Transverse colon (tissue), 4 donors: ENCODE data around the gene DENND1C. TPM values are rescaled to one million over a fixed set of nuclear protein-coding genes. Genes with fewer than 3 reads are reported as not detected.

Source experiments
- DNase-seq: peaks from one replicate; pipeline ENCODE4 v3.0.0-alpha.2; 2019
- H3K27ac ChIP-seq, 4 donors: fragments of 200-600 bp; sonication (generic); 2 replicates each; pipeline ENCODE4 v1.5.1; 2016 to 2018; ENCODE audit warnings: inconsistent platforms in 4 of 4
- H3K27me3 ChIP-seq: fragments of 200-600 bp; sonication (generic); 2 replicates; pipeline ENCODE4 v1.5.1; 2017; ENCODE audit warnings: inconsistent platforms
- H3K36me3 ChIP-seq, 4 donors: fragments of 200-600 bp; sonication (generic); 2 replicates each; pipeline ENCODE4 v1.5.1; 2017 to 2019; ENCODE audit warnings: inconsistent platforms in 4 of 4
- H3K4me1 ChIP-seq, 4 donors: fragments of 200-600 bp; sonication (generic); 2 replicates each; pipeline ENCODE4 v1.5.1; 2017 to 2020; ENCODE audit warnings: inconsistent platforms in 4 of 4
- H3K4me3 ChIP-seq, 4 donors: fragments of 200-600 bp; sonication (generic); 1 replicate in 1 of 4; 2 replicates in 3 of 4; pipeline versions ENCODE4 v1.5.1 to v1.6.1; 2017 to 2019; ENCODE audit warnings: inconsistent platforms in 4 of 4
- H3K9me3 ChIP-seq, 2 donors: fragments of 200-600 bp; sonication (generic); 2 replicates each; pipeline ENCODE4 v1.5.1; 2017 to 2019; ENCODE audit warnings: inconsistent platforms in 2 of 2
- EP300 ChIP-seq: sonication (generic); formaldehyde crosslinking; IDR thresholded peaks from one replicate; pipeline ENCODE4 v1.6.1; 2017; ENCODE audit warnings: antibody characterized with exemption, low read depth
- POLR2A ChIP-seq: fragments of 450-650 bp; IDR thresholded peaks from one replicate; pipeline ENCODE4 v1.6.1; 2016; ENCODE audit warnings: antibody characterized with exemption, mild to moderate bottlenecking, moderate library complexity
- POLR2AphosphoS5 ChIP-seq, 3 donors: sonication (generic); formaldehyde crosslinking; IDR thresholded peaks; one replicate each; pipeline ENCODE4 v1.6.1; 2016; ENCODE audit warnings: antibody characterized with exemption in 3 of 3
- WGBS, 2 donors: methylation state at CpG; one replicate each; pipeline ENCODE4 v1.1.5; 2018; ENCODE audit warnings: low coverage in 1 of 2; 5-methylcytosine and 5-hydroxymethylcytosine counted together
- in situ Hi-C, 4 donors: fragments of 200-750 bp; cut with MboI; loops; one replicate each; pipeline versions ENCODE4 v1.15.0 to v1.15.1; 2017; ENCODE audit warnings: low sequenced_read_pairs in 3 of 4, low pct_ligation_motif_present in 1 of 4, low pct_unique_long_range_greater_than_20kb in 1 of 4
- intact Hi-C: fragments of 100-400 bp; cut with DNase I; formaldehyde crosslinking; loops from one replicate; pipeline ENCODE4 v1.15.1; 2023; ENCODE audit warnings: low total_unique reads
- total RNA-seq, 4 donors: library from RNA; depleted of rRNA; stranded (reverse); fragments of >200 nt; gene quantifications; one replicate each; pipeline ENCODE4 v1.1.0, GENCODE V29; 2016
- TF ChIP-seq, protein P1 (sequence below), 5 experiments: fragments of 200-600 bp in 3 of 5; fragments of 450-650 bp in 2 of 5; sonication (generic) in 3 of 5; IDR thresholded peaks; 1 replicate in 2 of 5; 2 replicates in 3 of 5; pipeline ENCODE4 v1.5.1; 2016 to 2017; ENCODE audit warnings: antibody characterized with exemption in 5 of 5, inconsistent platforms in 3 of 5, mild to moderate bottlenecking in 2 of 5, moderate library complexity in 1 of 5

Gene DENND1C
- total RNA-seq, 4 donors from 2014 or later, result 0.40 to 7.5 (median 5.0) TPM

DNA sequence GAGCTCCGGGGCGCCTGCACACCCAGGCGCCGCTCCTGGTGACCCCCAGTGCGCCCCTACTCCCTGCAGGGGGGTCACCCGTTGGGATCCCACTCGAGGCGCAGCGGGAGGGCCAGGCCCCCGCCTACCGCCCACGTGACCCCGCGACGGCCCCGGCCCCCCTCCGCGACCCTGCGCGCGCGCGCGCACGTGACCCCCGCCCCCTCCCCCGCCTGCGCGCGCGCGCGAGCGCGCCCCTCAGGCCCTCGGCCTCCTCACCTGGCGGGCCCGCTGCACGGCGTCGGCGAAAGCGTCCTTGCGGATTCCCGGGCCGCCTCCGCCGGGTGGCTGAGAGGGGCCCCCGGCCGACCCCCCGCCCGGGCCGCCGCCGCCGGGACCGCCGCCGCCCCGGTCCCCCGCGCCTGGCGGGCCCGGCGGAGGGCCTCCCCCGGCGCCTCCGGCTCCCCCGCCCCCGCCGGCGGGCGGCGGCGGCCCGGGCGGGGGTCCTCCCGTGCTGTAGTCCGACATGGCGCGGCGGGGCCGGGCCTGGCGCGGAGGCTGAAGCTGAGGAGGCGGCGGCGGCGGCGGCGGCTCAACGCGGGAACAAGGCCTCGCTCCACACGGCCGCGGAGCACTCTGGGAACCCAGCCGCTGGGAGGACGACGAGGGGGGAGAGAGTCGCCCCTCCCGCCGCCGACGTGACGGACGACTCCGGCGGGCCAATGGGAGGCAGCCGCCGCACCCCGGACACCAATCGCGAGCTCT lies 57.2 kb downstream of the DENND1C start, which contains the start of gene KHSRP:
KHSRP (minus strand) TSS at position 617 of the 744 bp plus-strand sequence; CDS start at position 507, 110 bp downstream.
- DNase-seq, result no peak
- intact Hi-C loops, result loop anchor here (10.0 kb wide), 1 partner anchor 1200 kb away; the partner anchor contains the start of genes PET100 and XAB2
- in situ Hi-C loops, result no loop called here

DNA sequence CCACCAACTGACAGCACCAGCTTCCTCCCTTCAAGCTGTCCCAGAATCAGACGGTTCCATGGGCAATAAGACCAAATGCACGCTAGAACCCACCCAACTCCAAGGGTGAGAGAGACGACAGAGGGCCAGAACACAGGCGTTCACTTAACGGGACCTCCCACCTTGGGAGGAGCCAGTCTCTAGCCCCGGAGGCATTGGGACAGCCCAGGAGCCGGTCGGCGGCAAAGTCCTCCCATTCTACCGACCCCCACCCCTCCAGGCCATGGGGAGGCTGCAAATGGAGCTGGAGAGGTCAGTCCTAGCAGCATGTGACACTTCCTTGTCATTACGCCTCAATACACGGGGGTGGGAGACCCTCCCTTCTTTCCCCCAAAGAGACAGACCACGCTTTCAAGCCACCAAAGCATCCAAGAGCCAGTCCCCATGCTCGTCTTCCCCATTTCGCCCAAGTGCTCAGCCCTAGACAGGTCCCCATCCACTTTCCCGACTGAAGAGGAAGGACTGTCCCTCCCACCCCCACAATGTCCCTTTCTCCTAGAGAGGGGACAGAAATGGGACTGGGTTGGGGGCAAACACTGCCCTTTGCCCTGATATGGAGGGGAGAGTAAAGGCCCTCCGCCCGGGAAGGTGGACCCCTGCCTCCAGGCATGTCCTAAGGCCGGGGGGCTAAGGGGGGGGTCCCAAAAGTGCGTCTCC lies 57.9 kb downstream of the DENND1C start:
- Histone ChIP-seq H3K4me3 (peak overlapping the region; percentile 73 to 95 (median 83)), H3K9me3 (no peaks in the 10 kb centered on the region), H3K4me1 (peaks cover 8 to 29% (median 20%) of the 10 kb centered on the region in 4 donors), H3K27ac (peak overlapping the region; percentile 72 to 85 (median 81)), H3K36me3 (peaks cover 0 to 16% (median 7%) of the 10 kb centered on the region in 4 donors), H3K27me3 (no peaks in the 10 kb centered on the region)
- WGBS, 2 donors, result 0 to 1% methylated on average over 6 to 16 of the region's 20 CpGs
- intact Hi-C loops, result loop anchor here (1.0 to 10.0 kb wide), 3 partner anchors 30 to 1201 kb away; partner anchors contain the start of genes GTF2F1, PET100, PSPN and XAB2
- peak; percentile 39 for DNase-seq
- TF ChIP-seq, protein P1, sequence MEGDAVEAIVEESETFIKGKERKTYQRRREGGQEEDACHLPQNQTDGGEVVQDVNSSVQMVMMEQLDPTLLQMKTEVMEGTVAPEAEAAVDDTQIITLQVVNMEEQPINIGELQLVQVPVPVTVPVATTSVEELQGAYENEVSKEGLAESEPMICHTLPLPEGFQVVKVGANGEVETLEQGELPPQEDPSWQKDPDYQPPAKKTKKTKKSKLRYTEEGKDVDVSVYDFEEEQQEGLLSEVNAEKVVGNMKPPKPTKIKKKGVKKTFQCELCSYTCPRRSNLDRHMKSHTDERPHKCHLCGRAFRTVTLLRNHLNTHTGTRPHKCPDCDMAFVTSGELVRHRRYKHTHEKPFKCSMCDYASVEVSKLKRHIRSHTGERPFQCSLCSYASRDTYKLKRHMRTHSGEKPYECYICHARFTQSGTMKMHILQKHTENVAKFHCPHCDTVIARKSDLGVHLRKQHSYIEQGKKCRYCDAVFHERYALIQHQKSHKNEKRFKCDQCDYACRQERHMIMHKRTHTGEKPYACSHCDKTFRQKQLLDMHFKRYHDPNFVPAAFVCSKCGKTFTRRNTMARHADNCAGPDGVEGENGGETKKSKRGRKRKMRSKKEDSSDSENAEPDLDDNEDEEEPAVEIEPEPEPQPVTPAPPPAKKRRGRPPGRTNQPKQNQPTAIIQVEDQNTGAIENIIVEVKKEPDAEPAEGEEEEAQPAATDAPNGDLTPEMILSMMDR (IDR thresholded peaks at IDR 0.05), result no peak
- TF ChIP-seq POLR2AphosphoS5 (IDR thresholded peaks at IDR 0.05) (no peak), EP300 (no peak), POLR2A (no peak)
- in situ Hi-C loops, result no loop called here

More for the DNA sequence above, 57.2 kb downstream of the DENND1C start, which contains the start of gene KHSRP:
- Histone ChIP-seq H3K4me1 (peaks cover 8 to 29% (median 20%) of the 10 kb centered on the region in 4 donors), H3K27me3 (no peaks in the 10 kb centered on the region), H3K9me3 (no peaks in the 10 kb centered on the region), H3K4me3 (peak within 1 kb of the TSS; percentile 73 to 95 (median 83)), H3K36me3 (peaks cover 0 to 14% (median 6%) of the 10 kb centered on the region in 4 donors), H3K27ac (peak within 1 kb of the TSS; percentile 77 to 91 (median 86))
- TF ChIP-seq, protein P1 (IDR thresholded peaks at IDR 0.05), result no peak
- TF ChIP-seq POLR2A (peak; percentile 62), POLR2AphosphoS5 (IDR thresholded peaks at IDR 0.05) (peak; percentile 87 to 93 (median 90))
- 0% methylated on average over 17 of the region's 114 CpGs; no CpG with 5 or more reads in 1 of the 2 donors for WGBS, 2 donors

DNA sequence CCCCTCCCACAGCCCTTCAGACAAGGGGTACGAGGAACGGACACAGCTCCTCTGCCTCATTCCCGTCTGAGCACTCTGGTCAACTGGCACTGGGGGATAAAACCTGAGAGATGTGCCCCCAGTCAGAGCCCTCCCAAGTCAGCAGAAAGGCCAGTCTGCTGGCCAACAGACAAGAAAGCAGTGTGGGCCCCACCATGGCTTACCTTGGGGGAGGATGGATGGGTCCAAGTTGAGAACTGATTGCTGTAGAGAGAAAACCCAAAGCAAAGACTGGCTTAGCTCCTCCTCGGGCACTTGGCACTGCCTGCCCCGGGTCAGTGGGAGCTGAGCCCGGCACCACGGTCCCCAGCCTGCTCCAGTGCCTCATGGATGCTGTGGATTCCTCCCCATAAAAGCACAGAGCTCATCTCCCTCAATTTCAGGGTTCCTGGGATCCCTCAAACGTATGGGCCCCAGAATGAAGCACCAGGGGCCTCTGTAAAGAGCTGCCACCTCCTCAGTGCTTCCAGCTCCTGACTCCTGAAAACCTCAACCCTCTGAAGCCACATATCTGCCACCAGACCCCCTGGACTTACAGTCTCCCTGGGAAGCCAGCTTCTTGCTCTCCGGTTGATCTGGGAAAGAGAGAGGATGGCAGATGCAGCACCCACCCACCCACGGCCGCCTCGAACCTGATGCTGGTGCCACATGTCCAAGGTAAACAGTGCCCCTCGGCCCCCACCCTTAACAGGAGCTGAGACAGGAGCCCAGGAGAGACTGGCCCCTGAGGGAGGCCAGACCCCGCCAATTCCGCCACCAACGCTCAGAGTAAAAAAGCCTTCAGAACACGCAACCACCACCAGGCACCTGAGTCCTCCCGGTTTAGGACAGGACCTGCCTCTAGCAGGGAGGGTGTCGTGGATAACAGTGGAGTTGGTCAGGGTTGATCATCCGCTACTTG lies 60.2 kb downstream of the DENND1C start:
- no peak for TF ChIP-seq POLR2AphosphoS5 (IDR thresholded peaks at IDR 0.05)
- TF ChIP-seq, protein P1 (IDR thresholded peaks at IDR 0.05), result no peak
- TF ChIP-seq POLR2A, result no peak
- no peak for TF ChIP-seq EP300
- H3K27me3 ChIP-seq, result no peaks in the 10 kb centered on the region
- H3K4me3 ChIP-seq, result no peak overlapping the region
- H3K27ac ChIP-seq, result no peak overlapping the region
- H3K4me1 ChIP-seq, result peaks cover 8 to 29% (median 20%) of the 10 kb centered on the region in 4 donors
- peaks cover 0 to 35% (median 20%) of the 10 kb centered on the region in 4 donors for H3K36me3 ChIP-seq
- no peaks in the 10 kb centered on the region for H3K9me3 ChIP-seq
- 77% methylated on average over 20 of the region's 20 CpGs; no CpG with 5 or more reads in 1 of the 2 donors for WGBS, 2 donors
- intact Hi-C loops (loop anchor here (2.0 to 10.0 kb wide), 2 partner anchors 47 to 1203 kb away; partner anchors contain the start of genes PET100, PSPN and XAB2), in situ Hi-C loops (no loop called here)
- DNase-seq, result no peak
